Activated CD8-positive, alpha-beta memory T cell treated with anti-CD3 and anti-CD28 coated beads for 36 hours (primary cell): ENCODE measurements around the gene LAMP1. TPM values are rescaled to one million over a fixed set of nuclear protein-coding genes. Genes with fewer than 3 reads are reported as not detected.
"Not testable (repeated sequence)": the region's sequence is repeated elsewhere in the genome, so short reads cannot be mapped to it uniquely, and the experiment has no call there.

Source experiments
- CTCF ChIA-PET: fragments of 350-600 bp; sonication (Branson Sonifier 250); formaldehyde crosslinking; loops from one replicate; lab custom pipeline; 2021; ENCODE audit warnings: antibody characterized with exemption; lab: Charles Lee
- POLR2A ChIA-PET: fragments of 350-600 bp; sonication (Branson Sonifier 250); formaldehyde crosslinking; loops from one replicate; lab custom pipeline; 2021; ENCODE audit warnings: antibody characterized with exemption; lab: Charles Lee
- total RNA-seq, 2 experiments: library from RNA; stranded (reverse); gene quantifications; one replicate each; pipeline ENCODE4 v1.2.3, GENCODE V29; 2021

LAMP1 gene
- total RNA-seq, 2 experiments from 2014 or later = 83.4 to 85.1 TPM

- POLR2A ChIA-PET = interaction anchor here (0.6 kb wide), 1 partner anchor 994 kb away, joined by 3 read pairs; no protein-coding TSS in a partner anchor
- CTCF ChIA-PET = no interaction called here
Observed at GRCh38 chr13:113322890-113323651, 26.0 kb downstream of the LAMP1 start.

GRCh38 chr13:113323869-113324268 is 26.8 kb downstream of the LAMP1 start:
- ChIA-PET POLR2A (interaction anchor here (0.6 kb wide), 2 partner anchors 18 to 262 kb away, joined by 3 to 5 read pairs; no protein-coding TSS in a partner anchor), CTCF (no interaction called here)

GRCh38 chr13:113324398-113324797 is 27.4 kb downstream of the LAMP1 start:
- CTCF ChIA-PET = no interaction called here
- POLR2A ChIA-PET = interaction anchor here (0.6 kb wide), 1 partner anchor 19 kb away, joined by 5 read pairs; no protein-coding TSS in a partner anchor

GRCh38 chr13:113325779-113326178 is 28.7 kb downstream of the LAMP1 start:
- CTCF ChIA-PET = no interaction called here
- POLR2A ChIA-PET = no interaction called here

GRCh38 chr13:113327391-113327765 is 30.3 kb downstream of the LAMP1 start:
- ChIA-PET POLR2A (no interaction called here), CTCF (no interaction called here)

GRCh38 chr13:113327766-113328471 is 30.9 kb downstream of the LAMP1 start:
- ChIA-PET CTCF (no interaction called here), POLR2A (no interaction called here)

GRCh38 chr13:113328851-113329250 is 31.8 kb downstream of the LAMP1 start:
- CTCF ChIA-PET = no interaction called here

GRCh38 chr13:113329656-113330312 is 32.7 kb downstream of the LAMP1 start:
- ChIA-PET CTCF (no interaction called here), POLR2A (no interaction called here)

More at GRCh38 chr13:113328851-113329250, 31.8 kb downstream of the LAMP1 start:
- POLR2A ChIA-PET = no interaction called here

- ChIA-PET POLR2A (no interaction called here), CTCF (no interaction called here)
Observed at GRCh38 chr13:113332615-113333014, 35.6 kb downstream of the LAMP1 start.

- POLR2A ChIA-PET = no interaction called here
Observed at GRCh38 chr13:113333076-113333475, 36.0 kb downstream of the LAMP1 start.

GRCh38 chr13:113337556-113337955 is 40.5 kb downstream of the LAMP1 start:
- ChIA-PET CTCF (no interaction called here), POLR2A (no interaction called here)

More at GRCh38 chr13:113333076-113333475, 36.0 kb downstream of the LAMP1 start:
- CTCF ChIA-PET = no interaction called here

- POLR2A ChIA-PET = no interaction called here
Observed at GRCh38 chr13:113337976-113338375, 40.9 kb downstream of the LAMP1 start.

GRCh38 chr13:113338451-113338850 is 41.4 kb downstream of the LAMP1 start:
- CTCF ChIA-PET = interaction anchor here (0.7 kb wide), 1 partner anchor 224 kb away, joined by 3 read pairs; no protein-coding TSS in a partner anchor
- POLR2A ChIA-PET = no interaction called here

More at GRCh38 chr13:113337976-113338375, 40.9 kb downstream of the LAMP1 start:
- CTCF ChIA-PET = no interaction called here

GRCh38 chr13:113342820-113343691 is 46.0 kb downstream of the LAMP1 start:
- ChIA-PET POLR2A (no interaction called here), CTCF (no interaction called here)

GRCh38 chr13:113343692-113343968 is 46.6 kb downstream of the LAMP1 start:
- ChIA-PET POLR2A (no interaction called here), CTCF (no interaction called here)

GRCh38 chr13:113345486-113345885 is 48.4 kb downstream of the LAMP1 start:
- POLR2A ChIA-PET = no interaction called here
- CTCF ChIA-PET = no interaction called here

- CTCF ChIA-PET, POLR2A ChIA-PET: not testable (repeated sequence)
Observed at GRCh38 chr13:113347736-113348225, 50.7 kb downstream of the LAMP1 start.

- CTCF ChIA-PET = no interaction called here
- POLR2A ChIA-PET = no interaction called here
Observed at GRCh38 chr13:113348591-113348990, 51.6 kb downstream of the LAMP1 start.

GRCh38 chr13:113349050-113349449 is 52.0 kb downstream of the LAMP1 start:
- POLR2A ChIA-PET = no interaction called here
- CTCF ChIA-PET = no interaction called here
